HG02938 (cell line): ENCODE data around the gene LCLAT1.
"Not testable (repeated sequence)": the region's sequence is repeated elsewhere in the genome, so short reads cannot be mapped to it uniquely, and the experiment has no call there.

Experiments
- ATAC-seq: cut with Tn5 transposase; IDR thresholded peaks from one replicate; pipeline ENCODE4 v1.9.1; 2021; ENCODE audit warnings: mild to moderate bottlenecking, moderate library complexity; ENCODE audit not compliant: unreplicated experiment

Gene LCLAT1

DNA sequence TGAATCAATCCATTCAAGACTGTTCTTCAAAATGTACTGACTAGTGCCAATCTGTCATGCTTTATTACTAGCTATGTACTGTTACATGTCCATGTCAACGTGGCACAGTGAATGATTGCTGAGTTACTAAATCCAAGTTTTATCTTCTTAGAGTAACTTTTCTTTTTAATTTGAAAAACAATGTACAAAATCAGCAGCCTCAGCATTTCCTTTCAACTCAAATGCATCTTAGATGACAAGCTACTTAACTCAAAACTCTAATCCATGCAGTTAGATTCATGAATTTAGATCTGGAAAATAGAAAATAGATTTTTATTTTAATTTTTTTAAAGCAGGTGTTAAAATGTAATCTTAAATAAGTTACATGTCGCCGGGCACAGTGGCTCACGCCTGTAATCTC, 186.0 kb downstream of the LCLAT1 start:
- ATAC-seq: no peak

DNA sequence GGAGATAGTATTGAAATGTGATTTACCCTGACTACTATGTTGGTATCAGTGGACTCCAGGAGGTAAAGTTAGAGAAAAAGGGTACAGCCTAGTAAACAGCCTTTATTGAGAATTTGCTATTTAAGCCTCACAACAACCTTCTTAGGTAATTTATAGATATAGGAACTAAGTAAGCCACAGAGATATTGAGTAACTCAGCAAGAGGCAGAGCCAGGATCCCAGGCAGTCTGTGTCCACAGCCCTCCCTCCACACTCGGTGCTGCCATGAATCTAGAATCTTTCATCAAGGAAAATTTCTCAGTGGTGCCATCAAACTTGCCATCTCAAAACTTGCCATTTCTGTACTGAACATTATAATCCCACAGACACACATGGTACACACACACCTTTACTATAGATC, 189.3 kb downstream of the LCLAT1 start:
- no peak for ATAC-seq

DNA sequence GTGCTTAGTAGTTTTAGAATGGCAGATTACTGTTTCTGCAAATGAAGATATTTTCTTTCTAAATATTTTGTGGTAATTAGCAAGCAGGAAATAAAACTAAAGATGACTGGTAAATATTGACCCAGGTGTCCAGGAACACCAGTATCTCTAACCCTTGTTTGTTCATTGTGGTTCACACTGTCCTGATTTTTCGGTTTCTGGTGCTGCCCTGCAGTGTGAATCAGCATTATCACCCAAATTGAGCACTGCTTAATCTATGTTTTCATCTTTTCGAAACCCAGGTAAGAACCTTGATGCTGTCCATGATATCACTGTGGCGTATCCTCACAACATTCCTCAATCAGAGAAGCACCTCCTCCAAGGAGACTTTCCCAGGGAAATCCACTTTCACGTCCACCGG, 192.8 kb downstream of the LCLAT1 start:
- no peak for ATAC-seq

DNA sequence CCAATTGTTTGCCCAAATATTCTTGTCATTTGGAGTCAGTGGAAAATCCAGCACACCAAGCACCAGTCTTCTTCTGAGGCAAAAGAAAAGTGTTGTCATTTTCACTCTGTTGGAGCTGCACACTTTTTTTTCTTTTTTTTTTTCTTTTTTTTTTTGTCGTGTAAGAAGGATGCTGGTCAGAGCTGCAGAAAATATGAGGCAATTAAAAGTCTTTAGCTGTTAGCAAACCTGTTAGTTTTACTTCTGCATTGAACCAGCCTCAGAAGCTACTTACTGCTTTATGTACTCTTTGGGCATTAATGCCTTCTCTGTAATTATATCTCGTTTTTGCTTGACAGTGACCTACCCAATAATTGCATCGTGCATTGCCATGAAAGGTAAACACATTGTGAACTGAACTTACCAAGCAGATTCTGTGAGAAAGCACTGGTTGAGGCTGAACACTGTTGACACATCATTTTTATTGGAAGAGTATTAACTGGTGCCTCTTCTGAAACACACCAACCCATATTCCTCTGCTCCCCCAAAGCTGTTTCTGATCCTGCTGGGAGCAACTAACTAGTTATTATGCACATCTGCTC, 194.8 kb downstream of the LCLAT1 start:
- no peak for ATAC-seq

DNA sequence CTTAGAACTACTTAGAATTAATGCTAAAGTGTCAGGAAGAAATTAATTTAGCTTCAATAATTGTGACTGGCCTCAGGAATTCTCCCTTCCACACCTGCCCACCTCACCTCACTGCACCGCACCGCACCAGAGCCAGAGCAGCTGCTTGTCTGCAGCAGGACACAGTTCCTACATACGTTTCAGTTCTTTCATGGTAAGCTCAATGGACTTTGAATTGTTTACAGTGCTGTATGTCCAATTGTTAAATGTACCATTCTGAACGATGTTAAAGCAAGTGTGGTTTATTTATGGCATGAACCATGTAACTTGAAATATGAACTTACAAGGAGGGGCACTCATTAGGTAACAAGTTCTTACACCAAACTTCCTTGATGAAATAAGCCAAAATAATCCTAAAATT, 196.0 kb downstream of the LCLAT1 start:
- ATAC-seq: not testable (repeated sequence)

DNA sequence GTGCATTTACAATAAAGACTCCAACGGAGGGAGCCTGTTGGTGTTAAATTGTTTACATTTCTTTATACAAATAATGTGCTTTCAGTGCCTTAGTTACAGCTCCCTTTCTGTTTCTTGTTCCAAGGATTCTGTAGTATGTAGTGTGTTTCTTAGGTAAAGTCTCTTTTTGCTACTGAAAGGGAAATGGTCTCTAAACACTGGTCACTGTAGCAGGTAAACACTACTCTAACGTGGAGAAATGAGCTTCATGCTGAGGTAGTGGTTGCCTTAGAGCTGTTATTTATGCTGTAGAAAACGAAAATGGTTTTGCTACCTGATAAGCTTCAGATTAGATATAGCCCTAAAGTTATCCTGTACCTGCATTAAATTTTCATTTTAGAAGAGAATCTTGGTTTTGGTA, 196.6 kb downstream of the LCLAT1 start:
- no peak for ATAC-seq

DNA sequence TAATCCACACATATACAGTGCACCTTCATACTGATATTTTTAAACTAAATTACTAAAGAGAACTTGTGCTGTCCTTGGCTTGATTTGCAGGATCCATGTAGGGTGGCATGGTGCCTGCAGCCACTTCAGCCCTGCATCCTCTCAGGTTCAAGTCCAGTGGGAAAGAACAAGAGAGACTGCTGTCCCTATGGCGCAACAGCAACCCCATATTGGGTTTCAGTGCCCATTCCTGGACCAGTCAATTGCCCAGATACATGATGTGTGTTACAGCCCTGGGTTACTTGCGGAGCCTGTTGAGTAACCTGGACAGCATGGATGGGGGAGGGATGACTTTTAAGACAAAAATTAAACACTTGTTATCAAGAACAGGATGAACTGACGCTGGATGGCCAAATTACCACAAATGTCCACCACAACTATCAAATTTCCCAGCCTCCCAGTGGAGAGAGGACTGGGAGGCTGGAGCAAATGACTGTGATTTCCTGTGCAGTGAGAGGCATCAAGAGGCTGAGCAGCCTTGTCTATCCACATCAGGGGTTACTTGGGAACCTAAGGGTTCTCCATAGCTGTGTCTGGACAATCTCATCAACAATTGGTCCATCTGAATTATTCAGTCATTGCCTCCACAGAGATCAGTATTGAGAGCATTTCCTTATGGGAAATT, 198.2 kb downstream of the LCLAT1 start:
- ATAC-seq: no peak

DNA sequence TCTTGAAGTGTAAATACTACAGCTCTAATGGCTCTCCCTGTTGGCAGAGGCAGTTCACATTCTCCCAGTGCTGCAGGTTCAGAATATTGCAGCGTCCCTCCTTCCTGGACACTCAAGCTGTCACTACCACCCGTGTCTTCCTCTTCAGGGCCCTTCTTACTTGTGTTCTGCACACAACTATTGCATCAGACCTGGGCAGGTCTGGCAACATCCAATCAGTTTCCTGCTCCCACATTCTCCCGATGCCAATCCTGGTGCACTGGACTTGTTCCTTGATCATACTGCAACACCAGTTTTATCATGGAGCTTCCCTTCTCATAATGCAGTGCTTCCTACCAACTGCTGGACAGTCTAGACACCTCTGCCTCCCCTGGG, 198.7 kb downstream of the LCLAT1 start:
- no peak for ATAC-seq

DNA sequence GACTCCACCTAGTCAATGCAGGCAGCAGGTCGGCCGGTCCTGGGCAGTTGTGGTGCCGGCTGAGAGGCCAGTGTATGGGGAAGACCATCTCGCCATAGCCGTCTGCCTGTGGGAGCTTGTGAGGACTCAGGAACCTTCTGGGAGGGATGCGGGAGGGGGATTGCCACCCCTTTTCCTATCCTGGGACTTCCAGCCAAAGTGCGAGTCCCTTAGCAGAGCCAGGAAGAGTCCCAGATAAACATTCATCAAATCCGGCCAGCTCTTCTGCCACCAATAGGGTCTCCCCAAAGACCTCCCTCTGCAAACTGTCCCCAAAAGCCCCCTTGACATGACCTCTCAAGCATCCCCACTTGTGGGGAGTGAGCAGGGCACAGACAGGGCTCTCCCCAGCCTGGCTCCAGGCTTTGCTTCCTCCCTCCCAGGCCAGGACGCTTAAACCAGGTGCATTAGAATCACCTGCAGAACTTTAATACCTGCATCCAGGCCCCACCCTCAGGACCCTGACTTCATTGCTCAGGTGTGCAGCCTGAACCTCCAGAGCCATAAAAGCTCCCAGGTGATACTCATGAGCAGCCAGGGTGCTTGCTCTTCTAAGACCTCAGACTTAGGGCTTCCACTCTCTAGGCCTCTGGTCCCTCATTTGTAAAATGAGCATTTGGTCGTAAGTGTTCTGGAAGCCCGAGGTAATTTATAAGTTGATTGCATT, 200.9 kb downstream of the LCLAT1 start:
- no peak for ATAC-seq

DNA sequence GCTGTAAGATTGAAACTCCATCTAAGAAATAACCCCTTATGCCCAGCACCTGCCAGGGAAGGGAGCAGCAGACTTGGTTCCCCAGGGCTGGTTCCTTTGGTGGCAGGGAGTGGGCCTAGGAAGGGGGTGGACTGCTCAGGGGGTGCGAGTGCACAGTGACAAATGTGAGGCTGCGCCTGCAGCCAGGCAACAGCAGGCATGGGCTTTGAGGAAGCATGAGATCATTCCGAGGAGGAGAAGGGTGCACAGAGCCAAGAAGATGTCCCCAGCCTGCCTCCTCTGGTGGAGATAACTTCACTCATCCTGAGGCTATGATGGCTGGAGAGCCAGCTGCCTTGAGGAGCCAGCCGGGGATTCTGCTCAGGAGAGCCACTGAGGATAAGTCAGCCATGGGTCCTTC, 202.2 kb downstream of the LCLAT1 start:
- no peak for ATAC-seq

DNA sequence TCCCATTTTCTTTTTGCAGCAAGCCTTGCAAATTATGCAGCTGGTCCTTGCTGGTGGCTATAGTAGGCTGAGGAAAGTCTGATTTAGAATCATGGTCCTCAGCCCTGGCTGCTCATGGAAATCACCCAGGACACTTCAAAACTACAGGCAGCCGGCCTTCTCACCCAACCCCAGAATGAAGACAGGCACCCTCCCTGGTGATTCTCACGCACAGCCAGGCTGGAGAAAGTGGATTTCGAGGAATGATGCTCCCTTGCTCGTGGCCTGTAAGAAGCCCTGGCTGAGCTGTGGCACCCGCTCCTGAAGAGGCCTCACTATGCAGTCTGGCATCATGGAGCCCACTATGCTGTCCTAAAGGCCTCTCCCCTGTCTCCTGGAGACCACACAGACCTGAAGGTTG, 202.8 kb downstream of the LCLAT1 start:
- no peak for ATAC-seq

DNA sequence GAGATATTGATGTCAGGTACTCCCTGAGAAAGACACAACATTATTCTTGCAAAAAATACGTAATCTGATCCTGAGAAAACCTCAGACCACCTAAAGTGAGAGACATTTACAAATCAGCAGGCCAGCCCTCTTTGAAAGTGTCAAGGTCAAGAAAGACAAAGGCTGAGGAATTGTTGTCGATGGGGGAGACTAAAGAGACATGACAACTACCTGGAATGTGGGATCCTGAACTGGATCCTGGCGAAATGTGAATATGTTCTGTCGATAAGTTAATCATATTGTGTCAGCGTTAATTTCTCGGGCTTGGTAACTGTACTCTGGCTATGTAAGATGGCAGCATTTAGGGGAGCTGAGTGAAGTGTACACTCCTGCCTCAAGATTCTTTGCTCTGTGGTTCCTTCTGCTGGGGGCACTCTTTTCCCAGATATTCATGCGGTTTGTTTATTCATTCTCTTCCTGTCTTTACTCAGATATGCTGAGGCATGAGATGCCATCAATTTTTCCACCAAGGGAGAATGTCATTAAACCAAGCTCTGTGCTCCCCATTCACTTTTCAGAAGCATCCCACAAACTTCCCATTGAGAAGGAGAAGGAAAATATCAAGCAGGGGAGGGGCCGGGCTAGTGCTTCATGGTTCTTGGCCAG, 205.3 kb downstream of the LCLAT1 start:
- no peak for ATAC-seq

DNA sequence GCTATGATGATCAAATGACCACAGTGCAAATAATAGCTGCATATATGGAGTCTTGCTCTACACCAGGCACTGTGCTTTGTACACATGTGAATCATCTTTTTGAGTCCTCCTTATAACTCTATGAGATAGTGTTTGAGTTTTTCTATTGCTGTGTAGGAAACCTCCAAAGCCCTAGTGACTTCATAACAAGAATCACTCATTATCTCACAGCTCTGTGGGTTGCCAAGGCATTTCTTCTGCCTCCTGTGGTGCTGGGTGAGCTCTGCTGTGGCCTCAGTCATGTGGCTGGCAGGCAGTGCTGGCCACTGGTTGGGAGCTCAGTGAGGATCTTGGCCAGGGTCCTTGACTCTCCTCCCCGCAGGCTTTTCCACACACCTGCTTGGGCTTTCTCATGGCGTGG, 206.8 kb downstream of the LCLAT1 start:
- no peak for ATAC-seq

DNA sequence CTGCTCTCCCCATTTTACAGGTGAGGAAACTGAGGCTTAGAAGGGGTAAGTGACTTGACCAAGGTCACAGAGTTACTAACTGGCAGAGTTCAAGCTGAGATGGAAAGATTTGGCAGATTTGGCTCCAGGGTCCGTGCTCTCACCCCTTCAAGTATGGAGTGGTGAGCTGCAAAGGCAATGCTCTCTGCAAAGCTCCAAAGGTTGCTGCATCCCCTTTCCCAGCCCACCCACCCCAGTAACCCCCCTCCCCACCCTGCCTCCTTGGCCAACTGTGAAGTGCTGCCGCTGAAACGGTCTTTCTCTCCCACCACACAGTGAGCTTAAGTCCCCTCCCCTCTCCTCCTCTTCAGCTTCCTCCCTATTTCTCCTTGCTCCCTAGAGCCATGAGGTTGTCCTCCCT, 207.4 kb downstream of the LCLAT1 start:
- no peak for ATAC-seq

DNA sequence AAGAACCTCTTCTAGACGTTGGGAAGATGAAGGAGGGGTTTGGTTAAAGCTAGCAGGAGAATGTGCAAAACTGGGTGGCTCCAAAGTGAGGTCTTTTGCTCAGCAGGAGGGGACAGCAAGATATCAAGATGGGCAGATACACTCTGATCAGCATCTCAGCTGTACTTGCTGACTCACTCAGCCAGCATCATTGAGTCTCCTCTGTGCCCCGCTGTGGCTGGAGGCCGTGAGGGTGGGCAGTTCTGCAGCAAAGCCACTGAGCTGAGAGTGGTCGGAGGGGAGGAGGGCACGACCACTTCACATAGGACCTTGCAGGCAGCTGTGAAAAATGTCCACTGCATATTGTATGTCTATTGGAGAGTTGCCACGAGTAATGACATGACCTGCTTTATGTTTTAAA, 208.2 kb downstream of the LCLAT1 start:
- ATAC-seq: no peak

DNA sequence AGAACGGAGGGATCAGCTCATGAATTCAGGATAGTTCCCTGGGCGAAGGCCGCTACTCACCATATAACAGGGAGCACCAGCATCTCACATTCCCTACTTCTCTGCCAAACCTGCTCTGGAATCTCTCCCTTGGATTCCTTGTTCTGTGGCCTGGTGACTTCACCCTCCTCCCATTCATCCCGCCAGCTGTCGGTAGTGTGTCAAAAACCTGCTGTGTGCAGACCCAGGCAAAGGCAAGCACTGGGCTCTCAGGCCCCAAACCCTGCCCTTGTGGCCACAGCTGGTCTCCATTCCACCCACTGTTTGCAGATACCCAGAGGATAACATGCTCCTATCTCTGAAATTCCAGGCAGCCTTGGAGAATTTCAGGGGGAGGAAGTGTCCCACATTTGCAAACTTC, 208.6 kb downstream of the LCLAT1 start:
- ATAC-seq: no peak

DNA sequence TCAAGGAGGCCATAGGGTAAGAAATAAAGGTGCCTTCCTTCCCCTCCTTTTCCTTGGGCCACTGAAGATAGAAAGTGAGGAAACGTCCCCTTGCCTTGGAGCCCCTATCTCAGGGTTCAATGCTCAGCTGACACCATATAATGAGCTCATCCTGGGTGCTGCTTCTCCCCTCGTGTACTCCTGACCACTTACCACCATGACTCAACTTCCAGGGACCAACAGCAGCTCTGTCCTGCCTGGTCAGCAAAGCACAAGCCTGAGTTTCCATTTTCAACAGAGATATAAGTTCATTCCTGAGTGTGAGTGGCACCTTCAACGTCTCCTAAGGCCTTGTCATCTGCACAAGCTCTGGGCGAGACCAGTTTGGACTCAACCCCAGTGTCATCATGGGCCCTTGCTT, 209.0 kb downstream of the LCLAT1 start:
- no peak for ATAC-seq

DNA sequence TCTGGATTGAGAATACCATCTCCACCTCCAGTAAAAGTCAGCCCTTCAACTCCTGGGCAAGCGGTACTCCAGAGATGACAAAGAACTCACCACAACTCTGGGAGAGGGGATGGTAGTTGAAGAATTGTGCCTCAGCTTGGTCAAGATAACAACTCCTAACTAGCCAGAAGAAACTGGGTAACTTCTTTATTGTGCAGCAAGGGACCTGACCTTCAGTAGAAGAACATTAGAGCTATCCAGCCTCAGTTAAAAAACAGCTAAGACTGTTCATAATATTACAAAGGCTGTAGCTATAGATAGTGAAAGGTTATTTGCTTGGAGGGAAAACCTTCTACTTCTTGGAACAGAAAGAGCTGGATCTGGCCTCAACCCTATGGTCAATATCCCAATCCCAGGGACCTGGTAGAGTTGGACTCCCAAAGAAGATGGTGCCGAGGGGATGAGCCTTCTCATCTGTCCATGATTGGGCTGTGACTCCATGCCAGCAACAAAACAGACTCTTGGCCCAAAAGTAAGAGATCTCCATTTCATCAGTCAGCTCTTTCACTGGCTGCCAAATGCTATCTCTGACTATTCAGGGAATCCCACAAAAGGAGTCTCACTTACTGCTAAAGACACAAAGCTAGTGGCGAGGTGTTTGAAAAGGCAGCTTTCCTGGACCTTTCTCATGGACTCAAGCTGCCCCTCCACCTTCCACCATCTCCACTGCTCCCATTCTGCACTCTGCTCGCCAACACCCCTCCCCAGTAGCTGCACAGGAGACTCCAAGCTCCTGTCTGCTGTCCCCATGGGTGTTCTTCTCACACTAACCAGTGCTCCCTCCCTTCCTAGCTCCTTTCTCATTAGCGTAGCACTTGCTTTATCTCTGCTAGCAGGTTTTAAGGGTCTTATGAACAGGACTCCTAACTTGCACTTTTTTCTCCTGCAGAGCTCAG, 214.4 kb downstream of the LCLAT1 start:
- ATAC-seq: no peak

DNA sequence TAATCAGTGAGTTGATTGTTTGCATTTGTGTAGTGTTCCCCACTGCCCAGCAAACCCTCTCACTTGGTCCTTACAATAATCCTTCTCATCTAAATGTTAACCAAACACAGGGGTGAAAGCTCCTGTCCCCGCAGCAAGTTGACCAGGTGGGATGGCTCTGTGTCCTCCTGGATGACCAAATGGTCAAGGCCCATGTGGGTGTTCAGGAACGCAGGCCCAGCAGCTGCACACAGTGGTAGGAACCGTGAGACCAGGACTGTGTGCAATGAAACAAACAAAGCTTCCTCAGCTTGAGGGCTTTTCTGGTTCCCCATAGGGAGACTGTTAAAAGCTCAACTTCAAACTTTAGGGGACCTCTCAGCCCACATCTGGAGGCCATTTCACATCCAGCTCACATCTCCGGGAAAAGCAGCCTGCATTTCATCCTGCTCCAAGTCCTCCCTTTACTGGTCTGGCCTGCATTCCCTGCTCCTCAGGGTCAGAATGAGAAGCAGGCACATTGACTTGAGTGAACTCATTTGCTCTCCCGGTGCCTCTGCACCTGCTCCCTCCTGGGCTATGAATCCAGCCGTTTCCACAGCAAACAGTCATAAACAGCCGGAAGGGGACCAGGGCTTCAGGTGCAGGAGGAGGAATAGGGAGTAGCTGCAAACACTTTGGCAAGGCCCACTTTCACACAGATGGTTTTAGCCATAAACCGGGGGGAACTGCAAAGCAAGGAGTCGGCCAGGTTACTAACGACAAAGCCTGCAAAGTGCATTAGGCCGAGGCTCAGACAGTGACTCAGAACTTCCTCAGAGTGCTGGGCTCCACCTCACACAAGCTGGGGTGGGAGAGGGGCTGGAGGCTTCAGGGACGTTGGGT, 215.5 kb downstream of the LCLAT1 start:
- no peak for ATAC-seq

DNA sequence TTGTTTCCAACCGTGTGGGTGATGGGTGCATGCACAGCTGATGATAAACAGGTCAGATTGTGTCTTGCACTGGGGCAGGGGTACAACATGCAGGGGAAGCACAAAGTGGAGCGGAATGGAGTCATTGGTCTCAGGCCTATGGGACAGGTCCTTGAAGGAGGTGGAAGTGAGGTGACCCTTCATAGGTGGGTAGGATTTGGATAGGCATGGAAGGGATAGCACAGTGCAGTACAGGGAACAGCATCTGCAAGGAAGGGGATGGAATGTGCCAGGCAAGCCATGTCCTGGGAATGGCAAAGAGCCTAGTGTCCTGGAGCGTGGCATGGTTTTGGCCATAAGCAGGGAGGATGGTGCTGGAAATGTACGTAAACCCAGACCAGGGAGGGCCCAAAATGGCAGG, 216.3 kb downstream of the LCLAT1 start:
- ATAC-seq: no peak
